WTC11 (cell line): ENCODE measurements around the gene PXYLP1.

Source experiments
- CTCF ChIP-seq: fragments of 200-600 bp; IDR thresholded peaks from 2 replicates; pipeline ENCODE4 v1.8.0; 2022; ENCODE audit warnings: antibody characterized with exemption
- KAT7 ChIP-seq: sonication (generic); formaldehyde crosslinking; IDR thresholded peaks from 2 replicates; pipeline ENCODE4 v1.8.1; 2023; ENCODE audit warnings: missing genetic modification reagents, mild to moderate bottlenecking, borderline replicate concordance

GRCh38 chr3:141279077-141279967 lies 47.7 kb downstream of the PXYLP1 start:
- TF ChIP-seq CTCF (peak; percentile 35; the same call in 1 of the 2 replicates), KAT7 (no peak)
